Aorta (tissue), 5 donors: ENCODE measurements around the gene RPS4Y1. TPM values are rescaled to one million over a fixed set of nuclear protein-coding genes. Genes with fewer than 3 reads are reported as not detected.

Experiments
- ATAC-seq: fragments of 200-7000 bp; cut with Tn5 transposase; one replicate; pipeline ENCODE4 v1.9.1; 2022; ENCODE audit warnings: moderate library complexity; ENCODE audit not compliant: low FRiP score
- DNase-seq, 2 donors: peaks; one replicate each; pipeline ENCODE4 v3.0.0-alpha.2; 2020
- H3K27ac ChIP-seq, 2 donors: one replicate each; pipeline ENCODE4 v1.5.1; 2013; ENCODE audit warnings: low read length in 2 of 2, mild to moderate bottlenecking in 2 of 2, moderate library complexity in 2 of 2, control low read depth in 1 of 2, inconsistent platforms in 1 of 2, low read depth in 1 of 2
- H3K27me3 ChIP-seq, 2 donors: one replicate each; pipeline ENCODE4 v1.6.1; 2013; ENCODE audit warnings: control low read depth in 1 of 2, low read length in 1 of 2, mild to moderate bottlenecking in 1 of 2, moderate library complexity in 1 of 2; ENCODE audit not compliant: insufficient read depth in 2 of 2, control insufficient read depth in 1 of 2
- H3K36me3 ChIP-seq, 2 donors: one replicate each; pipeline ENCODE4 v1.6.1; 2013; ENCODE audit warnings: control low read depth in 1 of 2, low read length in 1 of 2, mild to moderate bottlenecking in 1 of 2; ENCODE audit not compliant: insufficient read depth in 2 of 2, control insufficient read depth in 1 of 2
- H3K4me1 ChIP-seq, 2 donors: one replicate each; pipeline ENCODE4 v1.6.1; 2013; ENCODE audit warnings: low read length in 2 of 2, control low read depth in 1 of 2, mild to moderate bottlenecking in 1 of 2, moderate library complexity in 1 of 2; ENCODE audit not compliant: insufficient read depth in 2 of 2, control insufficient read depth in 1 of 2
- H3K4me3 ChIP-seq, 2 donors: one replicate each; pipeline ENCODE4 v1.5.1; 2013; ENCODE audit warnings: low read length in 2 of 2, control low read depth in 1 of 2, mild to moderate bottlenecking in 1 of 2
- H3K9me3 ChIP-seq: one replicate; pipeline ENCODE4 v1.6.1; 2013; ENCODE audit warnings: mild to moderate bottlenecking, low read length; ENCODE audit not compliant: control insufficient read depth
- WGBS, 2 donors: extraction: QIAGEN DNeasy Blood & Tissue Kit; methylation state at CpG; one replicate each; pipeline ENCODE4 v1.1.7; 2013; 5-methylcytosine and 5-hydroxymethylcytosine counted together
- intact Hi-C, 2 donors: fragments of 100-400 bp; cut with DNase I; formaldehyde crosslinking; loops; one replicate each; pipeline versions ENCODE4 v1.14.2 to v1.15.0; 2022
- polyA plus RNA-seq, 2 donors: library from polyadenylated mRNA; stranded (reverse); fragments of 200-250 nt; gene quantifications; one replicate each; pipeline ENCODE4 v1.2.3, GENCODE V29; 2013
- total RNA-seq, 2 donors: library from RNA; stranded (reverse); fragmentation: NEBNext Ultra II Directional; extraction: Animal tissue kit (Norgen Biotek cat#: 25700); gene quantifications; one replicate each; pipeline ENCODE4 v1.2.1, GENCODE V29; 2021
- donor health status: healthy with polysubstance abuse.
- donor health status: Bipolar disorder and iron deficiency.
- donor health status: DM: no; HTN: no; CAD: no.
- donor health status: DM: no; HTN: no; CAD: no.
- donor health status: DM: yes; HTN: yes; CAD: no.

RPS4Y1 gene
- total and polyA plus RNA-seq, 4 donors: 0.23 to 479 TPM; not detected in 2

- WGBS, 2 donors: 98% methylated on average over 1 of the region's 1 CpG; no CpG with 5 or more reads in 1 of the 2 donors
- no peaks in the 10 kb centered on the region for H3K9me3 ChIP-seq
- no peaks in the 10 kb centered on the region for H3K36me3 ChIP-seq
- H3K27me3 ChIP-seq: no peaks in the 10 kb centered on the region
- intact Hi-C loops: no loop called here
- no peak overlapping the region for H3K27ac ChIP-seq
- DNase-seq (no peak), ATAC-seq (no peak)
- H3K4me1 ChIP-seq: no peaks in the 10 kb centered on the region
- no peak overlapping the region for H3K4me3 ChIP-seq
Measured at GRCh38 chrY:2893471-2893870, 52.1 kb downstream of the RPS4Y1 start.

- no peak overlapping the region for H3K4me3 ChIP-seq
- no peak for ATAC-seq
- no peak for DNase-seq
- no peaks in the 10 kb centered on the region for H3K36me3 ChIP-seq
- intact Hi-C loops: no loop called here
- H3K27me3 ChIP-seq: no peaks in the 10 kb centered on the region
- H3K27ac ChIP-seq: peak overlapping the region in 1 of 2 donors; percentile 44
- H3K4me1 ChIP-seq: no peaks in the 10 kb centered on the region
- H3K9me3 ChIP-seq: no peaks in the 10 kb centered on the region
- 10% methylated on average over 2 of the region's 2 CpGs; no CpG with 5 or more reads in 1 of the 2 donors for WGBS, 2 donors
Measured at GRCh38 chrY:2896050-2896449, 54.6 kb downstream of the RPS4Y1 start.

- Histone ChIP-seq H3K4me1 (no peaks in the 10 kb centered on the region), H3K27ac (no peak overlapping the region), H3K9me3 (no peaks in the 10 kb centered on the region), H3K4me3 (no peak overlapping the region), H3K27me3 (no peaks in the 10 kb centered on the region), H3K36me3 (no peaks in the 10 kb centered on the region)
- WGBS, 2 donors: 6% methylated on average over 1 of the region's 1 CpG; no CpG with 5 or more reads in 1 of the 2 donors
- DNase-seq (no peak), ATAC-seq (no peak)
- intact Hi-C loops: no loop called here
Measured at GRCh38 chrY:2907356-2907755, 66.0 kb downstream of the RPS4Y1 start.

GRCh38 chrY:2913066-2913815 is 71.8 kb downstream of the RPS4Y1 start:
- intact Hi-C loops: no loop called here
- Histone ChIP-seq H3K27ac (no peak overlapping the region), H3K36me3 (no peaks in the 10 kb centered on the region), H3K9me3 (no peaks in the 10 kb centered on the region), H3K27me3 (no peaks in the 10 kb centered on the region), H3K4me1 (no peaks in the 10 kb centered on the region), H3K4me3 (no peak overlapping the region)
- ATAC-seq (no peak), DNase-seq (no peak)

Other genes starting within 250 kb of the RPS4Y1 start
- not detected for gene SRY, start 53.9 kb upstream of the RPS4Y1 start, total RNA-seq
- gene SRY, start 53.9 kb upstream of the RPS4Y1 start, polyA plus RNA-seq: not detected
- gene ZFY, start 93.8 kb downstream of the RPS4Y1 start, total RNA-seq: not detected
- gene ZFY, start 93.8 kb downstream of the RPS4Y1 start, polyA plus RNA-seq: 1 to 10 TPM in 1 of 2 donors, not detected in 1; 4.4 TPM